NCI-H524 (cell line): Measurements from ENCODE around the gene KCNJ16.
A peak's percentile ranks its signal among the peaks of the same experiment; 100 is the strongest.
"Not testable (repeated sequence)": the region's sequence is repeated elsewhere in the genome, so short reads cannot be mapped to it uniquely, and the experiment has no call there.

Source experiments
- DNase-seq, 2 experiments: peaks; one replicate each; lab custom pipeline; 2025; lab: John Stamatoyannopoulos, UW

Gene KCNJ16

GRCh38 chr17:70074956-70075355, at the start of gene KCNJ16:
Gene KCNJ16 (plus strand): TSS chr17:70075225. CDS start chr17:70132088, 56,863 bp downstream.
- DNase-seq, result no peak

DNA sequence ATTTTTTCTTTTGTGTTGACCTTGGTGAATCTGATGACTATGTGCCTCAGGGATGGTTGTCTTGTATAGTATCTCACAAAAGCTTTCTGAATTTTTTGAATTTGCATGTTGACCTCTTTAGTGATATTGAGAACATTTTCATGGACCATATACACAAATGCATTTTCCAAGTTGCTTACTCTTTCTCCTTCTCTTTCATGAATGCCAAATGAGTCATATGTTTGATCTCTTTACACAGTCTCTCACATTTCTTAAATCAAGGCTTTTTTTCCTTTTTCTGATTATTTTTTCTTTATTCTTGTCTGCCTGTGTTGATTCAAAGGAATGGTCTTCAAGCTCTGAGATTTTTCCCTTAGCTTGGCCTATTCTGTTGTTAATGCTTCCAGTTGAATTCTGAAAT, 46.6 kb upstream of the KCNJ16 start:
- no peak for DNase-seq

GRCh38 chr17:70028978-70029767, 45.9 kb upstream of the KCNJ16 start:
- DNase-seq, result no peak

GRCh38 chr17:70030371-70030770, 44.7 kb upstream of the KCNJ16 start:
- peak in 1 of 2 experiments; percentile 35 for DNase-seq

GRCh38 chr17:70031341-70031740, 43.7 kb upstream of the KCNJ16 start:
- DNase-seq, result no peak

- no peak for DNase-seq
Observed at GRCh38 chr17:70033165-70033564, 41.9 kb upstream of the KCNJ16 start.

- no peak for DNase-seq
Observed at GRCh38 chr17:70034158-70034557, 40.9 kb upstream of the KCNJ16 start.

DNA sequence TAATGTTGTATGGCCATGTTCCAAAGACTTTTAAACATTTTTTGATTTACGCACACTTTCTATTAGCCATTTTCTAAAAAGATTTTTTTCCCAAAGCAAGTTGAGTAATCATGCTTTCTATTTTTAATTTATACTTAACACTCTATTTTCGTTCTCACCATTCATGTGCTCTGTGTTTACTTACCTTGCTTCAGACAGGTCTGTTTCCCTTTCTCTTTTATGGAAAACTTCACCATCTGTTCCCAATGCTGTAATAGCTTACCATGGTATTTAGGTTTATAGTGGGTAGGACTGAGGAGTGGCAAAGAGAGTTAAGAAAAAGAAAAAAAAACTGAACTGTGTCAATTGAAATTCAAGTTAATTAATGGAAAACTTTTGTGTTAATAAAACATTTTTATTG, 37.5 kb upstream of the KCNJ16 start:
- peak in 1 of 2 experiments; percentile 33 for DNase-seq

DNA sequence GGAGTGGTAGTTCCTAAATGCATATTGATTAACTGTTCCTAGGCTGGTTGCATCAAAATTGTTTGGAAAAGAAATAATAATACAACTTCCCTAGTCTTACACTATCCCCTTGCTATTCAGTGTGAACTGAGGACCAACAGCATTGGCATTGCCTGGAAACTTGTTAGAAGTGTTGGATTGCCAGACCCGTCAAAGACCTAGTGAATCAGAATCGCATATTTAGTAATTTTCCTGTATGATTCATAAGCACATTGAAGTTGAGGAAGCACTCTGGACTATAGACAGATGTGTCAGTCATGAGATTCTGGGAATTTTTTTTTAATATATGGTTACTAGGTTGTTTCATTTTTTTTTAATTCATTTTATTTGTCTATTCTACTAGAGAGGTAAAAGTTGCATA, 34.7 kb upstream of the KCNJ16 start:
- no peak for DNase-seq

DNA sequence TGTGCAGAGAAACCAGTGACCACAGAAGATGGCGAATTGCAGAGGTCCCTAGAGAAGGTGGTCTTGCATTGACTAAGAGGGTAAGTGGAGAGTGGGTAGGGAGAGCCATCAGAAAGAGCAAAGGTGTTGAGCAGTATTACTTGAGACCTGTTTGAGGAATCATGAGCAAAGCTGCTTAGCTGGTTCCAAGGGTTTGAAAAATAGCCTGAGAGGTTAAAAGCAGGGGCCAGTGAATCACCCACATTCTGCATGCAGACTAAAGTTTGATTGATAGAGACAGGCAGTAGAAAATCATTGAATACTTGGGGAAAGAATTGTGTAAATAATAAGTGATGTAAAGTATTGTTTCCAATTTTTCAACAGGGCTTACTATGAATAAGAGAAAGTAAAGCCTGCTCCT, 34.0 kb upstream of the KCNJ16 start:
- DNase-seq, result no peak

DNA sequence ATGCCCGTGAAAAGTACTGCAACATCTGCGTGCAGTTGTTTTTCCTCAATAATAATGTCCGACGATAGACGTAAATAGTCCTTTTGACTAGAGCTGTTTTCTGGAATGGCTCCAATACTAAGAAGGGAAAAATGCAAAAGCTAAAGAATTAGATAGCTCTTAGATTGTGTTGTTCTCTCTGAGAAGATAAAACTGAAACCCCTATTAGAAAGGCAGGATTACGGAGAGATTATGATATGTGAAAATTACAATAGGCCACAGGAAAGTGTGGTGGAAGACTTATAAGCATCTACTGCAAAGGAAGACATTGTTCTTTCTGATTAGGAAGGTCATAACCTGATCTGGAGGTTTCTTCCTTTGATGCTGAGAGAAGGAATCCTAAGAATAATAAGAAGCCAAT, 33.5 kb upstream of the KCNJ16 start:
- DNase-seq, result no peak

DNA sequence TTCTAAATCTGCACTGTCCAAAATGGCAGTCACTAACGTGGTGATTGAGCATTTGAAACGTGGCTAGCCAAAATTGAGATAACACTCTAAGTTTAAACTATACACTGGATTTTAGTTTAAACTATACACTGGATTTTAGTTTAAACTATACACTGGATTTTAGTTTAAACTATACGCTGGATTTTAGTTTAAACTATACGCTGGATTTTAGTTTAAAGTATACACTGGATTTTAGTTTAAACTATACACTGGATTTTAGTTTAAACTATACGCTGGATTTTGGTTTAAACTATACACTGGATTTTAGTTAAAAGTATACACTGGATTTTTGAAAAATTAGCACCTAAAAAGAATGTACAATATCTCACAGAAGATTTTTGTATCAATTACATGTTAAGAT, 29.2 kb upstream of the KCNJ16 start:
- not testable (repeated sequence) for DNase-seq

DNA sequence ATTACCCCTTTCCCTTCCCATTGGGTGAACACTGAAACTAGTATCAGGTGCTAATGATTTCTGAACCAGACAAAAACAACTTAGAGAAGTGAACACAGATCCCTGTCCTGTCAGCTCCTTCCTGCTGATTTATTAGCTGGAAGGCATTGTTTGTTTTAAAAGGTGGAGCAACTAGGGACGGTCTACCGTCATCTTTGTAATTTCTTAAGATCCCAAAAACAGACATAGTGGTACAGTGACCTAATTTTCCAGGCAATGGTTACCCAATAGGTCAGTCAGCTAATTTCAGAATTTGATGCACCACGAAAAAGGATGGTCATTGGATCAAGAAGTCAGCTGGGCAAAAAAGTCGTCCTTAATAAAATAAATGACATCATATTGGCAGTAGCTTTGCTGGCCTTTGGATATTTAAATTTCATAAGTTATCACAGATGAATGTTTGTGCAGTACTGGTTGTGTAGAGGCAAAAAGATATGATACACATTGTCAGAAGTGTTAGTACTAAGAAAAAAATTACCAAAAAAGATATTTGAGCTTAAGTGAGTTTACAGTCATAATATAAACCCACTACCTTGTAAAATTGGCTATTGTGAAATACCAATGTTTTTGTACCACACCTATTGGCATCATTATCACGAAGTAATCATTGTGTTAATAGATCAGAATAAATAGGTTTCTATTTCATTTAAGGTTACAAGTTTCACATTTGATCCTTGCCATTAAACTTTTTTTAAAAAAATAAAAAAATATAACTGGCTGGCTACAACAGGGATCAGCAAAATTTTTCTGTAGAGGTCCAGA, 27.2 kb upstream of the KCNJ16 start:
- DNase-seq, result no peak

DNA sequence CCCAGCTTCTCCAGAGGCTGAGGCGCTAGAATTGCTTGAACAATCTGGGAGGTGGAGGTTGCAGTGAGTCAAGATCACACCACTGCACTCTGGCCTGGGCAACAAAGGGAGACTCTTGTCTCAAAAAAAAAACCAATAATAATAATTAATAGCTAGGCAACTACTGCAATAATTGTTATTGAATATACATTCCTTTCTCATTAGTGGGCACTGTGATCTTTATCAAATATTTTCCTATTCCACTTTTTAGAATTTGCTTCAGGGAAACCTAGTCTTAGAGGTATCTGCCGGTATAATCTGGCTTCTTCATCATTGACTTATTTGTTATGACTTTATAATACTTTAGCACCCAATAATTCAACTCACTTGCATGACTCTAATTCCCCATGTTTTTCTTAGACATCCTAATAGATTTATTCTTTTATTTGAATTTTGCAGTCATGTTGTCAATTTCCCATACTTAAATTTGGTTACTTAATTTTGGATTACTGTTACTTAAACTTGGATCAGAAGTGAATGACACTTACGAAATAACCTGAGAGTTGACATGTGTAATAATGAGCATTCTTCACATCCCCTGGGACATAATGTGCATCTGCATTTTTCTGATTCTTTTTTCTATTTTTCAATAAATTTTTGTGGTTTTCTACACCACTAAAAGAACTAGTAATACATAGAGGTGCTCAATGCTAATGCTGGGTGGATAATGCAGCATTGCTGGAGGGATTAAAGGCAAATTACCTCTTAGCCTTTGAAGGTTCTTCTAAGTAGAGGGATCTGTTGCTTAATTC, 25.0 kb upstream of the KCNJ16 start:
- no peak for DNase-seq

DNA sequence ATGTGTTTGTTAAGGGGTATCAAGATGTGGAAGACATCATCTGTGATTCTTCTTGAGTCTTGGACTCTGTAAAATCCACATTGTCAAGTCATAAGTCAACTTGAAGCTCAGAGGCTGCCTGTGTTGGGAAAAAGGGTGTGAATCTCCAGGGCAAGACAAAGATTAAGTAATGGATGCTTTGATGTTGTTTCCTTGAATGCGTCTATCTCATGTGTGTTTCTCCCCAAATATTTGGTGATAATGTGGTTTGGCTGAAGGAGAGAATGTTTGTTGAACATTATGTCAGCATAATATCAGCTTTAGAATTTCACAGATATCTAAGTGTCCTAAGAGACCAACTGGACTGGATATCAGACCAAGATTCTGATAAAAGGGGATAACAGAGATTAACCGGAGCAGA, 24.1 kb upstream of the KCNJ16 start:
- DNase-seq, result no peak

DNA sequence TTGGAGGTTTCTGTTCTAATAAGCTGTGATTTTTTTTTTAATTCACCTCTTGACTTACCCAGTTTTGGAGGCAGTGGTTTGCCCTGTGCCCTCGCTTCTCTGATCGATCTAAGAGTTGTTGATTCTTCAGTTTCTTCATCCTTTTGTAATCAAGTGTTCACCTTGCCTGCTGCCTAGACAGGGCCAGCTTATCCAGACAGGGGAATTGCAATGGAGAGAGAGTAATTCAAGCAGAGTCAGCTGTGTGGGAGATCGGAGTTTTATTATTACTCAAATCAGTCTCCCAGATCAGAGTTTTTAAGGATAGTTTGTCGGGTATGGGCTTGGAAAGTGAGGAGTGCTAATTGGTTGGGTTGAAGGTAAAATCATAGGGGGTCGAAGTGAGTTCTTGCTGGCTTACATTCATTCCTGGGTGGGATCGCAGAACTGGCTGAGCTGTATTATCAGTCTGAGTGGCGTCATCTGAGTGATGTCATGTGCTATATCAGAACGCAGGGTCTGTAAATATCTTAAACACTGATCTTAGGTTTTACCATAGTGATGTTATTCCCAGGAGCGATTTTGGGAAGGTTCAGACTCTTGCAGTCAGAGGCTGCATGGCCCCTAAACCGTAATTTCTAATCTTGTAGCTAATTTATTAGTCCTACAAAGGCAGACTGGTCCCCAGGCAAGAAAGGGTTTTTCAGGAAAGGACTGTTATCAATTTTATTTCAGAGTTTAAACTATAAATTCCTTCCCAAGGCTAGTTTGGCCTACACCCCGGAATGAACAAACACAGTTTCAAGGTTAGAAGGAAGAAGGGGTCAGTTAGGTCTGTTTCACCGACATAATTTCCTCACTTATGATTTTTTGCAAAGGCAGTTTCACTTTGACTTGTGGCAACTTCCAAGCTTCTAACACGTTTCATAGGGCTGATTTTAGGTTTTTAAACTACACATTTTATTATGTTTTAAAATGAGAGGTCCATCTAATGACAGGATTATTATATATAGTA, 21.5 kb upstream of the KCNJ16 start:
- DNase-seq, result no peak

GRCh38 chr17:70055000-70055399, 20.0 kb upstream of the KCNJ16 start:
- no peak for DNase-seq

- no peak for DNase-seq
Observed at GRCh38 chr17:70059071-70059470, 16.0 kb upstream of the KCNJ16 start.

GRCh38 chr17:70059649-70060048, 15.4 kb upstream of the KCNJ16 start:
- DNase-seq, result no peak

DNA sequence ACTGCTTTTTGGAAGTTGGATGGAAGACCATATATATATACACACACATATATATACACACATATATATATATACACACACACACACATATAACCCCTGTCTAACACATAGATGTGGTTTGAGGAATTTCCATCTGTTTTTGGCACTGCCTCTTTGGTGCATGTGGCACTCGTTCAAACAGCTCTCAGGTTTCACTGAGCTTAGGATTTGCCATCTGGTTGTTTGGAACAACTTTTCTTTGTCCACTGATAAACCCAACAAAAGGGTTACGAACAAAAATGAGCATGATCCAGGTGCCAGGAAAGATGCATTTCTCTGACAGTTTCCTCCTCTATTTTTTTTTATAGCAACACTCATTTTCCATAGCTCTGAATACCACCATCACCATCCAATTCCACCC, 14.6 kb upstream of the KCNJ16 start:
- DNase-seq, result peak; percentile 75 to 90

- no peak for DNase-seq
Observed at GRCh38 chr17:70067134-70067533, 7.9 kb upstream of the KCNJ16 start.
